IPS DF 6.9 (cell line): Measurements from ENCODE around the gene KRTAP21-2.
"Not testable (repeated sequence)": the region's sequence is repeated elsewhere in the genome, so short reads cannot be mapped to it uniquely, and the experiment has no call there.

Experiments
- DNase-seq: peaks from one replicate; pipeline ENCODE4 v3.0.0-alpha.2; 2013; ENCODE audit warnings: low read depth, low spot score
- H3K27ac ChIP-seq: one replicate; pipeline ENCODE4 v1.5.1; 2013; ENCODE audit warnings: low read length, control low read depth
- H3K27me3 ChIP-seq: 2 replicates; pipeline ENCODE4 v1.6.1; 2013; ENCODE audit warnings: mild to moderate bottlenecking, low read length; ENCODE audit not compliant: control insufficient read depth, insufficient read depth
- H3K36me3 ChIP-seq: 2 replicates; pipeline ENCODE4 v1.6.1; 2013; ENCODE audit warnings: low read length; ENCODE audit not compliant: control insufficient read depth, insufficient read depth
- H3K4me1 ChIP-seq: 2 replicates; pipeline ENCODE4 v1.6.1; 2013; ENCODE audit warnings: low read length; ENCODE audit not compliant: control insufficient read depth, insufficient read depth
- H3K4me3 ChIP-seq: 2 replicates; pipeline ENCODE4 v1.5.1; 2013; ENCODE audit warnings: mild to moderate bottlenecking, low read length
- H3K9me3 ChIP-seq: 2 replicates; pipeline ENCODE4 v1.6.1; 2013; ENCODE audit warnings: low read length, inconsistent platforms; ENCODE audit not compliant: control insufficient read depth, insufficient read depth
- WGBS: extraction: QIAGEN DNeasy Blood & Tissue Kit; methylation state at CpG from one replicate; pipeline ENCODE4 v1.1.7; 2013; ENCODE audit warnings: mixed read lengths, missing lambda C conversion rate; ENCODE audit not compliant: insufficient read length, insufficient coverage; 5-methylcytosine and 5-hydroxymethylcytosine counted together

KRTAP21-2 gene

GRCh38 chr21:30747159-30747558, at the start of gene KRTAP21-2:
Gene KRTAP21-2, minus strand, starts transcription at chr21:30747259. Its CDS starts 57 bp downstream, at chr21:30747202.
- no peak within 1 kb of the TSS for H3K4me3 ChIP-seq
- H3K9me3 ChIP-seq, result peaks cover 7% of the 10 kb centered on the region
- no peaks in the 10 kb centered on the region for H3K27me3 ChIP-seq
- no peak within 1 kb of the TSS for H3K27ac ChIP-seq
- H3K4me1 ChIP-seq, result no peaks in the 10 kb centered on the region
- H3K36me3 ChIP-seq, result no peaks in the 10 kb centered on the region
- DNase-seq, result no peak

- Histone ChIP-seq H3K9me3 (peaks cover 3% of the 10 kb centered on the region), H3K27ac (no peak overlapping the region), H3K4me1 (no peaks in the 10 kb centered on the region), H3K4me3 (no peak overlapping the region), H3K27me3 (no peaks in the 10 kb centered on the region), H3K36me3 (no peaks in the 10 kb centered on the region)
- no CpG with 5 or more reads among the region's 2 CpGs for WGBS
- DNase-seq, result no peak
These were observed 46.7 kb upstream of the KRTAP21-2 start for GRCh38 chr21:30793581-30794314.

- no peak overlapping the region for H3K4me3 ChIP-seq
- WGBS, result no CpG with 5 or more reads among the region's 1 CpG
- H3K27ac ChIP-seq, result no peak overlapping the region
These were observed 32.2 kb upstream of the KRTAP21-2 start for GRCh38 chr21:30779249-30779648.

GRCh38 chr21:30769724-30770431, 22.8 kb upstream of the KRTAP21-2 start:
- Histone ChIP-seq H3K9me3 (peaks cover 8% of the 10 kb centered on the region), H3K27me3 (no peaks in the 10 kb centered on the region), H3K4me1 (no peaks in the 10 kb centered on the region), H3K36me3 (no peaks in the 10 kb centered on the region), H3K4me3 (no peak overlapping the region), H3K27ac (no peak overlapping the region)
- no CpG with 5 or more reads among the region's 4 CpGs for WGBS
- no peak for DNase-seq

More at GRCh38 chr21:30779249-30779648, 32.2 kb upstream of the KRTAP21-2 start:
- H3K36me3 ChIP-seq, result no peaks in the 10 kb centered on the region
- peaks cover 4% of the 10 kb centered on the region for H3K9me3 ChIP-seq
- H3K27me3 ChIP-seq, result no peaks in the 10 kb centered on the region
- DNase-seq, result no peak
- H3K4me1 ChIP-seq, result no peaks in the 10 kb centered on the region

- H3K9me3 ChIP-seq, result peaks cover 9% of the 10 kb centered on the region
- no CpG with 5 or more reads among the region's 2 CpGs for WGBS
- H3K36me3 ChIP-seq, result no peaks in the 10 kb centered on the region
- no peaks in the 10 kb centered on the region for H3K4me1 ChIP-seq
- DNase-seq, result no peak
- H3K27me3 ChIP-seq, result no peaks in the 10 kb centered on the region
- no peak overlapping the region for H3K4me3 ChIP-seq
- H3K27ac ChIP-seq, result no peak overlapping the region
These were observed 13.7 kb upstream of the KRTAP21-2 start for GRCh38 chr21:30760776-30761175.

GRCh38 chr21:30758306-30758705, 11.2 kb upstream of the KRTAP21-2 start:
- Histone ChIP-seq H3K9me3 (peaks cover 10% of the 10 kb centered on the region), H3K36me3 (no peaks in the 10 kb centered on the region), H3K27me3 (no peaks in the 10 kb centered on the region), H3K4me3 (no peak overlapping the region), H3K4me1 (no peaks in the 10 kb centered on the region), H3K27ac (no peak overlapping the region)
- no CpG with 5 or more reads among the region's 2 CpGs for WGBS
- DNase-seq, result no peak

- not testable (repeated sequence) for H3K27ac ChIP-seq
- WGBS, result no CpG with 5 or more reads among the region's 2 CpGs
These were observed 8.3 kb upstream of the KRTAP21-2 start, which contains the start of gene KRTAP21-1 for GRCh38 chr21:30755328-30755727. Gene KRTAP21-1, minus strand, starts transcription at chr21:30755428. Its CDS starts 50 bp downstream, at chr21:30755378.

GRCh38 chr21:30740462-30740861, 6.6 kb downstream of the KRTAP21-2 start:
- Histone ChIP-seq H3K4me1 (no peaks in the 10 kb centered on the region), H3K4me3 (no peak overlapping the region), H3K27me3 (no peaks in the 10 kb centered on the region), H3K36me3 (no peaks in the 10 kb centered on the region), H3K27ac (no peak overlapping the region), H3K9me3 (peaks cover 6% of the 10 kb centered on the region)
- no peak for DNase-seq
- WGBS, result no CpG with 5 or more reads among the region's 2 CpGs

More at GRCh38 chr21:30755328-30755727, 8.3 kb upstream of the KRTAP21-2 start, which contains the start of gene KRTAP21-1:
- DNase-seq, H3K4me3 ChIP-seq, H3K9me3 ChIP-seq, H3K36me3 ChIP-seq, H3K27me3 ChIP-seq, H3K4me1 ChIP-seq: not testable (repeated sequence)

- WGBS, result no CpG with 5 or more reads among the region's 1 CpG
- H3K4me1 ChIP-seq, result no peaks in the 10 kb centered on the region
- H3K4me3 ChIP-seq, result no peak overlapping the region
- H3K27ac ChIP-seq, result no peak overlapping the region
- no peaks in the 10 kb centered on the region for H3K36me3 ChIP-seq
- peaks cover 2% of the 10 kb centered on the region; the same call in 1 of the 2 replicates for H3K9me3 ChIP-seq
- no peak for DNase-seq
- H3K27me3 ChIP-seq, result no peaks in the 10 kb centered on the region
These were observed 14.0 kb downstream of the KRTAP21-2 start for GRCh38 chr21:30733026-30733425.

GRCh38 chr21:30726726-30727125, 20.3 kb downstream of the KRTAP21-2 start:
- no peaks in the 10 kb centered on the region for H3K4me1 ChIP-seq
- no peaks in the 10 kb centered on the region for H3K36me3 ChIP-seq
- H3K9me3 ChIP-seq, result peaks cover 5% of the 10 kb centered on the region
- WGBS, result no CpG with 5 or more reads among the region's 1 CpG
- DNase-seq, result no peak
- H3K27ac ChIP-seq, result no peak overlapping the region
- H3K4me3 ChIP-seq, result no peak overlapping the region
- no peaks in the 10 kb centered on the region for H3K27me3 ChIP-seq
